HepG2 (cell line): ENCODE results near the gene EI24.

Experiments used
- CREM ChIP-seq, 2 experiments: sonication (generic) in 1 of 2; formaldehyde crosslinking in 1 of 2; IDR thresholded peaks; 2 replicates each; pipeline versions ENCODE4 v1.4.0 to v1.6.1; 2016 to 2020; ENCODE audit warnings: antibody characterized with exemption in 1 of 2, mild to moderate bottlenecking in 1 of 2, missing genetic modification reagents in 1 of 2
- ELF1 ChIP-seq: sonication (generic); formaldehyde crosslinking; IDR thresholded peaks from 2 replicates; pipeline ENCODE4 v1.4.0; 2020; ENCODE audit warnings: missing genetic modification reagents
- NCOA2 ChIP-seq: sonication (generic); formaldehyde crosslinking; IDR thresholded peaks from 2 replicates; pipeline ENCODE4 v1.8.0; 2022; ENCODE audit warnings: inconsistent platforms
- NR2C2 ChIP-seq: sonication (generic); formaldehyde crosslinking; IDR thresholded peaks from 2 replicates; pipeline ENCODE4 v1.4.0; 2020; ENCODE audit warnings: missing genetic modification reagents, mild to moderate bottlenecking, moderate library complexity, borderline replicate concordance
- PRDM15 ChIP-seq: sonication (generic); formaldehyde crosslinking; IDR thresholded peaks from 2 replicates; pipeline ENCODE4 v1.4.0; 2020; ENCODE audit warnings: missing genetic modification reagents
- THAP8 ChIP-seq: sonication (generic); formaldehyde crosslinking; IDR thresholded peaks from 2 replicates; pipeline ENCODE4 v1.5.1; 2020; ENCODE audit warnings: missing genetic modification reagents, mild to moderate bottlenecking, borderline replicate concordance
- ZNF460 ChIP-seq: sonication (generic); formaldehyde crosslinking; IDR thresholded peaks from 2 replicates; pipeline ENCODE4 v1.5.1; 2020; ENCODE audit warnings: missing genetic modification reagents, mild to moderate bottlenecking, borderline replicate concordance
- ZNF496 ChIP-seq: sonication (generic); formaldehyde crosslinking; IDR thresholded peaks from 2 replicates; pipeline ENCODE4 v1.8.1; 2023; ENCODE audit warnings: mild to moderate bottlenecking, moderate library complexity, missing genetic modification reagents; ENCODE audit not compliant: insufficient replicate concordance
- ZNF501 ChIP-seq: sonication (generic); formaldehyde crosslinking; IDR thresholded peaks from 2 replicates; pipeline ENCODE4 v1.5.1; 2020; ENCODE audit warnings: mild to moderate bottlenecking, moderate library complexity, missing genetic modification reagents
- ZNF737 ChIP-seq: sonication (generic); formaldehyde crosslinking; IDR thresholded peaks from 2 replicates; pipeline ENCODE4 v1.5.0; 2020; ENCODE audit warnings: missing genetic modification reagents, mild to moderate bottlenecking, borderline replicate concordance
- ZNF770 ChIP-seq: sonication (generic); formaldehyde crosslinking; IDR thresholded peaks from 2 replicates; pipeline ENCODE4 v1.5.0; 2020; ENCODE audit warnings: mild to moderate bottlenecking, missing genetic modification reagents
- ZNF772 ChIP-seq: sonication (generic); formaldehyde crosslinking; IDR thresholded peaks from 2 replicates; pipeline ENCODE4 v1.5.0; 2020; ENCODE audit warnings: mild to moderate bottlenecking, missing genetic modification reagents
- TF ChIP-seq, protein P1 (sequence below), 2 experiments: IDR thresholded peaks; 2 replicates each; pipeline ENCODE4 v1.6.1; 2011 to 2012; ENCODE audit warnings: low read length in 2 of 2, borderline replicate concordance in 1 of 2, low read depth in 1 of 2, mild to moderate bottlenecking in 1 of 2, moderate library complexity in 1 of 2
- TF ChIP-seq, protein P2 (sequence below): sonication (generic); formaldehyde crosslinking; IDR thresholded peaks from 2 replicates; pipeline ENCODE4 v1.5.0; 2020; ENCODE audit warnings: mild to moderate bottlenecking, missing genetic modification reagents, moderate library complexity

DNA sequence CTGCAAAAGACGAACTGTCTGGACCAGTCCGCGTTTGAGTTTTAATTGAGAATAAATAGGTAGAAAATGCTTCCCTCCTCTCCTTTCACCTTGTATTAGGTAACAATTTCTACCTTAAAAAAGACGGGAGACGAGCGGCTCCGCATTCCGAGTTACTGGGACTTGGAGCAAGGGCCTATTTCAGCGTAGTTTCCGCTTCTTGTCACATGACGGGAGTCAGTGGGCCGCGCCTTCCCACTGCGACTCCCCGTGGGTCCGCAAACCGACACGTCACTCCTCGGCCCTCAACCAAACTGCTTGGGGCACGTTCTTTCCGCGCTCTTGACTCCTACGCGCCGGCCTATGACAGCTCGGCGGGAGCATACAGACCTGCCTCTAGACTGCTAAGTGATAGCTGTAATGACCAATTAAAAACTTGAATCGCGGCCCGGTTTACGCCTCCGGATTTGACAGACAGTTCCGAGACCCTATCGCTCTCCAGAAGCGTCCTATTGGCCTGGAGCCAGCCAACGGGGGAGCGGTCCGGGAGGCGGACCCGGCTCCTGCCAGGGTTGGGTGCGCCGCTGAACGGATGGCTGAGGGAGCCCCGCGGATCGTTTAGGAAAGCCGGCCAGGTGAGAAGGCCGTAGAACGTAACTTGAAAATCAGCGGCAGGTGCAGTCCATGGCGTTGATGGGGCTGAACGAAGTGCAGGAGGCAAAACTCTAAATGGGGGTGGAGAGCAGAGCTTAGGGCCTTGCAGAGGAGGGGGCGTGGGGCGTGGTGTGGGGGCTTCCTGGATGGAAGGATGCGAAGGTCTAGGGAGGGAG is 23.2 kb downstream of the EI24 start, which contains the start of gene STT3A:
- TF ChIP-seq ZNF772 (CRISPR knock-in tag) (peak; percentile 14; the same call in 1 of the 2 replicates), NCOA2 (CRISPR knock-in tag) (no peak; the same call in 1 of the 2 replicates), ZNF501 (CRISPR knock-in tag) (peak; percentile 92), ZNF460 (no peak), NR2C2 (CRISPR knock-in tag) (peak; percentile 52; the same call in 1 of the 2 replicates), ZNF496 (CRISPR knock-in tag) (no peak), ZNF737 (CRISPR knock-in tag) (no peak), PRDM15 (no peak), ELF1 (CRISPR knock-in tag) (peak; percentile 59), ZNF770 (peak; percentile 36), CREM (IDR thresholded peaks at IDR 0.05) (peak; percentile 94), CREM (CRISPR knock-in tag; IDR thresholded peaks at IDR 0.05) (no peak), THAP8 (no peak)
- TF ChIP-seq, protein P1, sequence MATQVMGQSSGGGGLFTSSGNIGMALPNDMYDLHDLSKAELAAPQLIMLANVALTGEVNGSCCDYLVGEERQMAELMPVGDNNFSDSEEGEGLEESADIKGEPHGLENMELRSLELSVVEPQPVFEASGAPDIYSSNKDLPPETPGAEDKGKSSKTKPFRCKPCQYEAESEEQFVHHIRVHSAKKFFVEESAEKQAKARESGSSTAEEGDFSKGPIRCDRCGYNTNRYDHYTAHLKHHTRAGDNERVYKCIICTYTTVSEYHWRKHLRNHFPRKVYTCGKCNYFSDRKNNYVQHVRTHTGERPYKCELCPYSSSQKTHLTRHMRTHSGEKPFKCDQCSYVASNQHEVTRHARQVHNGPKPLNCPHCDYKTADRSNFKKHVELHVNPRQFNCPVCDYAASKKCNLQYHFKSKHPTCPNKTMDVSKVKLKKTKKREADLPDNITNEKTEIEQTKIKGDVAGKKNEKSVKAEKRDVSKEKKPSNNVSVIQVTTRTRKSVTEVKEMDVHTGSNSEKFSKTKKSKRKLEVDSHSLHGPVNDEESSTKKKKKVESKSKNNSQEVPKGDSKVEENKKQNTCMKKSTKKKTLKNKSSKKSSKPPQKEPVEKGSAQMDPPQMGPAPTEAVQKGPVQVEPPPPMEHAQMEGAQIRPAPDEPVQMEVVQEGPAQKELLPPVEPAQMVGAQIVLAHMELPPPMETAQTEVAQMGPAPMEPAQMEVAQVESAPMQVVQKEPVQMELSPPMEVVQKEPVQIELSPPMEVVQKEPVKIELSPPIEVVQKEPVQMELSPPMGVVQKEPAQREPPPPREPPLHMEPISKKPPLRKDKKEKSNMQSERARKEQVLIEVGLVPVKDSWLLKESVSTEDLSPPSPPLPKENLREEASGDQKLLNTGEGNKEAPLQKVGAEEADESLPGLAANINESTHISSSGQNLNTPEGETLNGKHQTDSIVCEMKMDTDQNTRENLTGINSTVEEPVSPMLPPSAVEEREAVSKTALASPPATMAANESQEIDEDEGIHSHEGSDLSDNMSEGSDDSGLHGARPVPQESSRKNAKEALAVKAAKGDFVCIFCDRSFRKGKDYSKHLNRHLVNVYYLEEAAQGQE (IDR thresholded peaks at IDR 0.05; ENCODE audit: borderline replicate concordance in 1 of 2, low read depth in 1 of 2, low read length in 2 of 2): peak in 1 of 2 experiments; percentile 50; a peak in 1 of 4 replicates
- TF ChIP-seq, protein P2, sequence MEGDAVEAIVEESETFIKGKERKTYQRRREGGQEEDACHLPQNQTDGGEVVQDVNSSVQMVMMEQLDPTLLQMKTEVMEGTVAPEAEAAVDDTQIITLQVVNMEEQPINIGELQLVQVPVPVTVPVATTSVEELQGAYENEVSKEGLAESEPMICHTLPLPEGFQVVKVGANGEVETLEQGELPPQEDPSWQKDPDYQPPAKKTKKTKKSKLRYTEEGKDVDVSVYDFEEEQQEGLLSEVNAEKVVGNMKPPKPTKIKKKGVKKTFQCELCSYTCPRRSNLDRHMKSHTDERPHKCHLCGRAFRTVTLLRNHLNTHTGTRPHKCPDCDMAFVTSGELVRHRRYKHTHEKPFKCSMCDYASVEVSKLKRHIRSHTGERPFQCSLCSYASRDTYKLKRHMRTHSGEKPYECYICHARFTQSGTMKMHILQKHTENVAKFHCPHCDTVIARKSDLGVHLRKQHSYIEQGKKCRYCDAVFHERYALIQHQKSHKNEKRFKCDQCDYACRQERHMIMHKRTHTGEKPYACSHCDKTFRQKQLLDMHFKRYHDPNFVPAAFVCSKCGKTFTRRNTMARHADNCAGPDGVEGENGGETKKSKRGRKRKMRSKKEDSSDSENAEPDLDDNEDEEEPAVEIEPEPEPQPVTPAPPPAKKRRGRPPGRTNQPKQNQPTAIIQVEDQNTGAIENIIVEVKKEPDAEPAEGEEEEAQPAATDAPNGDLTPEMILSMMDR: 0 out of 2 replicates have a peak, but pooled peaks have one; percentile 5
